ENCODE results near the gene TEKT3. TPM values are rescaled to one million over a fixed set of nuclear protein-coding genes. Genes with fewer than 3 reads are reported as not detected.

Gene TEKT3
- total and polyA plus RNA-seq, 4 donors = 0.08 to 0.33 TPM; not detected in 2

GRCh38 chr17:15308758-15309157, 32.6 kb downstream of the TEKT3 start:
- no peak overlapping the region for H3K27ac ChIP-seq (ENCODE audit: low read depth in 1 of 2, low read length in 2 of 2)
- peaks cover 0 to 4% (median 0%) of the 10 kb centered on the region in 4 donors for H3K27me3 ChIP-seq (ENCODE audit: control insufficient read depth in 4 of 4, insufficient read depth in 4 of 4, low read length in 3 of 4)
- TF ChIP-seq TAF1 (conservative IDR thresholded peaks at IDR 0.05) (no peak), GABPA (IDR thresholded peaks at IDR 0.05 in 1 of 2, conservative IDR thresholded peaks at IDR 0.05 in 1 of 2) (no peak), JUND (IDR thresholded peaks at IDR 0.05) (no peak), FOXA1 (IDR thresholded peaks at IDR 0.05) (no peak), HNF4A (conservative IDR thresholded peaks at IDR 0.05) (no peak), NR2F2 (IDR thresholded peaks at IDR 0.05) (no peak), ZBTB33 (IDR thresholded peaks at IDR 0.05) (no peak), MAX (IDR thresholded peaks at IDR 0.05) (no peak)
- TF ChIP-seq, protein P1, sequence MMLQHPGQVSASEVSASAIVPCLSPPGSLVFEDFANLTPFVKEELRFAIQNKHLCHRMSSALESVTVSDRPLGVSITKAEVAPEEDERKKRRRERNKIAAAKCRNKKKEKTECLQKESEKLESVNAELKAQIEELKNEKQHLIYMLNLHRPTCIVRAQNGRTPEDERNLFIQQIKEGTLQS (IDR thresholded peaks at IDR 0.05) = no peak
- H3K4me1 ChIP-seq (ENCODE audit: control insufficient read depth in 4 of 4, insufficient read depth in 4 of 4, low read length in 3 of 4) = no peaks in the 10 kb centered on the region
- DNase-seq (ENCODE audit: low spot score) = no peak
- no peak overlapping the region for H3K4me3 ChIP-seq (ENCODE audit: low read depth in 1 of 3, low read length in 3 of 3)
- H3K36me3 ChIP-seq (ENCODE audit: control insufficient read depth in 4 of 4, insufficient read depth in 3 of 4, low read depth in 1 of 4, low read length in 3 of 4) = no peaks in the 10 kb centered on the region
- H3K9ac ChIP-seq (ENCODE audit: low read depth in 1 of 2, low read length in 2 of 2) = no peak overlapping the region
- no peaks in the 10 kb centered on the region for H3K9me3 ChIP-seq (ENCODE audit: control insufficient read depth in 4 of 4, low read length in 3 of 4)
- 85% methylated on average over 7 of the region's 7 CpGs for WGBS

- no peak for DNase-seq (ENCODE audit: low spot score)
- H3K9me3 ChIP-seq (ENCODE audit: control insufficient read depth in 4 of 4, low read length in 3 of 4) = no peaks in the 10 kb centered on the region
- H3K9ac ChIP-seq (ENCODE audit: low read depth in 1 of 2, low read length in 2 of 2) = no peak overlapping the region
- H3K4me1 ChIP-seq (ENCODE audit: control insufficient read depth in 4 of 4, insufficient read depth in 4 of 4, low read length in 3 of 4) = no peaks in the 10 kb centered on the region
- H3K4me3 ChIP-seq (ENCODE audit: low read depth in 1 of 3, low read length in 3 of 3) = no peak overlapping the region
- H3K27ac ChIP-seq (ENCODE audit: low read depth in 1 of 2, low read length in 2 of 2) = no peak overlapping the region
- no peaks in the 10 kb centered on the region for H3K36me3 ChIP-seq (ENCODE audit: control insufficient read depth in 4 of 4, insufficient read depth in 3 of 4, low read depth in 1 of 4, low read length in 3 of 4)
- H3K27me3 ChIP-seq (ENCODE audit: control insufficient read depth in 4 of 4, insufficient read depth in 4 of 4, low read length in 3 of 4) = peaks cover 0 to 4% (median 0%) of the 10 kb centered on the region in 4 donors
- TF ChIP-seq GABPA (IDR thresholded peaks at IDR 0.05 in 1 of 2, conservative IDR thresholded peaks at IDR 0.05 in 1 of 2) (no peak), SP1 (IDR thresholded peaks at IDR 0.05) (no peak), JUND (IDR thresholded peaks at IDR 0.05) (no peak), MAX (IDR thresholded peaks at IDR 0.05) (no peak), HNF4G (IDR thresholded peaks at IDR 0.05) (no peak), FOXA2 (IDR thresholded peaks at IDR 0.05) (no peak), YY1 (IDR thresholded peaks at IDR 0.05) (no peak), EGR1 (IDR thresholded peaks at IDR 0.05; ENCODE audit: low read depth in 2 of 2) (no peak), ZBTB33 (IDR thresholded peaks at IDR 0.05) (no peak), NR2F2 (IDR thresholded peaks at IDR 0.05) (no peak), FOXA1 (IDR thresholded peaks at IDR 0.05) (no peak), TAF1 (conservative IDR thresholded peaks at IDR 0.05) (no peak), RAD21 (IDR thresholded peaks at IDR 0.05) (no peak), HNF4A (conservative IDR thresholded peaks at IDR 0.05) (no peak), RXRA (IDR thresholded peaks at IDR 0.05) (no peak)
- TF ChIP-seq, protein P2, sequence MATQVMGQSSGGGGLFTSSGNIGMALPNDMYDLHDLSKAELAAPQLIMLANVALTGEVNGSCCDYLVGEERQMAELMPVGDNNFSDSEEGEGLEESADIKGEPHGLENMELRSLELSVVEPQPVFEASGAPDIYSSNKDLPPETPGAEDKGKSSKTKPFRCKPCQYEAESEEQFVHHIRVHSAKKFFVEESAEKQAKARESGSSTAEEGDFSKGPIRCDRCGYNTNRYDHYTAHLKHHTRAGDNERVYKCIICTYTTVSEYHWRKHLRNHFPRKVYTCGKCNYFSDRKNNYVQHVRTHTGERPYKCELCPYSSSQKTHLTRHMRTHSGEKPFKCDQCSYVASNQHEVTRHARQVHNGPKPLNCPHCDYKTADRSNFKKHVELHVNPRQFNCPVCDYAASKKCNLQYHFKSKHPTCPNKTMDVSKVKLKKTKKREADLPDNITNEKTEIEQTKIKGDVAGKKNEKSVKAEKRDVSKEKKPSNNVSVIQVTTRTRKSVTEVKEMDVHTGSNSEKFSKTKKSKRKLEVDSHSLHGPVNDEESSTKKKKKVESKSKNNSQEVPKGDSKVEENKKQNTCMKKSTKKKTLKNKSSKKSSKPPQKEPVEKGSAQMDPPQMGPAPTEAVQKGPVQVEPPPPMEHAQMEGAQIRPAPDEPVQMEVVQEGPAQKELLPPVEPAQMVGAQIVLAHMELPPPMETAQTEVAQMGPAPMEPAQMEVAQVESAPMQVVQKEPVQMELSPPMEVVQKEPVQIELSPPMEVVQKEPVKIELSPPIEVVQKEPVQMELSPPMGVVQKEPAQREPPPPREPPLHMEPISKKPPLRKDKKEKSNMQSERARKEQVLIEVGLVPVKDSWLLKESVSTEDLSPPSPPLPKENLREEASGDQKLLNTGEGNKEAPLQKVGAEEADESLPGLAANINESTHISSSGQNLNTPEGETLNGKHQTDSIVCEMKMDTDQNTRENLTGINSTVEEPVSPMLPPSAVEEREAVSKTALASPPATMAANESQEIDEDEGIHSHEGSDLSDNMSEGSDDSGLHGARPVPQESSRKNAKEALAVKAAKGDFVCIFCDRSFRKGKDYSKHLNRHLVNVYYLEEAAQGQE (IDR thresholded peaks at IDR 0.05) = no peak
- TF ChIP-seq, protein P3, sequence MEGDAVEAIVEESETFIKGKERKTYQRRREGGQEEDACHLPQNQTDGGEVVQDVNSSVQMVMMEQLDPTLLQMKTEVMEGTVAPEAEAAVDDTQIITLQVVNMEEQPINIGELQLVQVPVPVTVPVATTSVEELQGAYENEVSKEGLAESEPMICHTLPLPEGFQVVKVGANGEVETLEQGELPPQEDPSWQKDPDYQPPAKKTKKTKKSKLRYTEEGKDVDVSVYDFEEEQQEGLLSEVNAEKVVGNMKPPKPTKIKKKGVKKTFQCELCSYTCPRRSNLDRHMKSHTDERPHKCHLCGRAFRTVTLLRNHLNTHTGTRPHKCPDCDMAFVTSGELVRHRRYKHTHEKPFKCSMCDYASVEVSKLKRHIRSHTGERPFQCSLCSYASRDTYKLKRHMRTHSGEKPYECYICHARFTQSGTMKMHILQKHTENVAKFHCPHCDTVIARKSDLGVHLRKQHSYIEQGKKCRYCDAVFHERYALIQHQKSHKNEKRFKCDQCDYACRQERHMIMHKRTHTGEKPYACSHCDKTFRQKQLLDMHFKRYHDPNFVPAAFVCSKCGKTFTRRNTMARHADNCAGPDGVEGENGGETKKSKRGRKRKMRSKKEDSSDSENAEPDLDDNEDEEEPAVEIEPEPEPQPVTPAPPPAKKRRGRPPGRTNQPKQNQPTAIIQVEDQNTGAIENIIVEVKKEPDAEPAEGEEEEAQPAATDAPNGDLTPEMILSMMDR (IDR thresholded peaks at IDR 0.05; ENCODE audit: low read depth, low read length, missing input control) = no peak
- TF ChIP-seq, protein P1 (IDR thresholded peaks at IDR 0.05) = no peak
- WGBS = 62% methylated on average over 4 of the region's 4 CpGs
Observed at GRCh38 chr17:15307710-15308111, 33.7 kb downstream of the TEKT3 start.
